HG03558 (cell line): ENCODE measurements around the gene RBM38.
"Not testable (repeated sequence)": the region's sequence is repeated elsewhere in the genome, so short reads cannot be mapped to it uniquely, and the experiment has no call there.

ENCODE experiments used
- ATAC-seq: cut with Tn5 transposase; IDR thresholded peaks from one replicate; pipeline ENCODE4 v1.9.1; 2021; ENCODE audit warnings: moderate number of reproducible peaks; ENCODE audit not compliant: unreplicated experiment; ENCODE audit errors: extremely low read depth

RBM38 gene

GRCh38 chr20:57414867-57415592 lies 23.8 kb downstream of the RBM38 start:
- no peak for ATAC-seq

GRCh38 chr20:57415771-57416170 lies 24.6 kb downstream of the RBM38 start:
- ATAC-seq = no peak

- ATAC-seq = no peak
These were observed 25.3 kb downstream of the RBM38 start for GRCh38 chr20:57416296-57417022.

GRCh38 chr20:57417051-57417689 lies 26.0 kb downstream of the RBM38 start:
- ATAC-seq = no peak

- ATAC-seq = no peak
These were observed 26.9 kb downstream of the RBM38 start for GRCh38 chr20:57417830-57418780.

GRCh38 chr20:57419479-57419878 lies 28.3 kb downstream of the RBM38 start:
- ATAC-seq = not testable (repeated sequence)

- no peak for ATAC-seq
These were observed 29.5 kb downstream of the RBM38 start for GRCh38 chr20:57420571-57421252.

- ATAC-seq = no peak
These were observed 30.3 kb downstream of the RBM38 start for GRCh38 chr20:57421253-57422220.

- ATAC-seq = no peak
These were observed 31.1 kb downstream of the RBM38 start for GRCh38 chr20:57422254-57422653.

GRCh38 chr20:57425150-57426013 lies 34.2 kb downstream of the RBM38 start:
- ATAC-seq = no peak

GRCh38 chr20:57426271-57426689 lies 35.1 kb downstream of the RBM38 start:
- no peak for ATAC-seq

- ATAC-seq = no peak
These were observed 35.6 kb downstream of the RBM38 start for GRCh38 chr20:57426831-57427230.

- ATAC-seq = no peak
These were observed 37.3 kb downstream of the RBM38 start for GRCh38 chr20:57428324-57429158.

GRCh38 chr20:57429159-57429496 lies 37.9 kb downstream of the RBM38 start:
- no peak for ATAC-seq

- no peak for ATAC-seq
These were observed 38.5 kb downstream of the RBM38 start for GRCh38 chr20:57429580-57430200.

GRCh38 chr20:57430201-57430596 lies 39.0 kb downstream of the RBM38 start:
- not testable (repeated sequence) for ATAC-seq

GRCh38 chr20:57431539-57431835 lies 40.3 kb downstream of the RBM38 start:
- ATAC-seq = no peak
